ENCODE measurements around the gene CTAGE15. TPM values are rescaled to one million over a fixed set of nuclear protein-coding genes. Genes with fewer than 3 reads are reported as not detected.
A peak's percentile ranks its signal among the peaks of the same experiment; 100 is the strongest.
"Not testable (repeated sequence)": the region's sequence is repeated elsewhere in the genome, so short reads cannot be mapped to it uniquely, and the experiment has no call there.

The CTAGE15 gene, protein sequence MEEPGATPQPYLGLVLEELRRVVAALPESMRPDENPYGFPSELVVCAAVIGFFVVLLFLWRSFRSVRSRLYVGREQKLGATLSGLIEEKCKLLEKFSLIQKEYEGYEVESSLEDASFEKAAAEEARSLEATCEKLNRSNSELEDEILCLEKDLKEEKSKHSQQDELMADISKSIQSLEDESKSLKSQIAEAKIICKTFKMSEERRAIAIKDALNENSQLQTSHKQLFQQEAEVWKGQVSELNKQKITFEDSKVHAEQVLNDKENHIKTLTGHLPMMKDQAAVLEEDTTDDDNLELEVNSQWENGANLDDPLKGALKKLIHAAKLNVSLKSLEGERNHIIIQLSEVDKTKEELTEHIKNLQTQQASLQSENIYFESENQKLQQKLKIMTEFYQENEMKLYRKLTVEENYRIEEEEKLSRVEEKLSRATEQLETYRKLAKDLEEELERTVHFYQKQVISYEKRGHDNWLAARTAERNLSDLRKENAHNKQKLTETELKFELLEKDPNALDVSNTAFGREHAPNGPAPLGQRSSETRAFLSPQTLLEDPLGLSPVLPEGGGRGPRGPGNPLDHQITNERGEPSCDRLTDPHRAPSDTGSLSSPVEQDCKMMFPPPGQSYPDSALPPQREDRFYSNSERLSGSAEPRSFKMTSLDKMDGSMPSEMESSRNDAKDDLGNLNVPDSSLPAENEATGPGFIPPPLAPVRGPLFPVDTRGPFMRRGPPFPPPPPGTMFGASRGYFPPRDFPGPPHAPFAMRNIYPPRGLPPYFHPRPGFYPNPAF
- total RNA-seq = under 1 TPM in 1 of 2 donors, not detected in 1; 0.58 TPM

DNA sequence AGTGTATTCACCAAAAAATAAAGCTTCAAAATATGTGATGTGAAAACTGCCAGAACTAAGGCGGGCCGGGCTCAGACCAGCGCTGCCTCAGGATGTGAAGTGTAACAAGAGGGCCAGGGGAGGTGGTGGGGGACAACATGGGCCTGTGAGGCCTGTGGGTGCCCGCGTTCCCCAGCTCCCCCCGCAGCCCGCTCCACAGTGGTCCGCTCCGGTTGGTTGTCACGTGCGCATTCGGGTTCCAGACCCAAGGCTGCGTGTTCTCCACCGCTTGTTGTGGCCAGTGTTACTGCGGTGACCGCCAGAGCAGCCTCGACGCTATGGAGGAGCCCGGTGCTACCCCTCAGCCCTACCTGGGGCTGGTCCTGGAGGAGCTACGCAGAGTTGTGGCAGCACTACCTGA is at the start of gene CTAGE15:
Gene CTAGE15 (plus strand): TSS at position 301 of the 400 bp plus-strand sequence. CDS start 17 bp downstream, at position 318.
- not testable (repeated sequence) for H3K27ac Mint-ChIP-seq; H3K4me1 Mint-ChIP-seq (ENCODE audit: low read depth); H3K4me3 Mint-ChIP-seq; ATAC-seq (replicated peaks in 1 of 2); H3K9me3 Mint-ChIP-seq; DNase-seq; H3K36me3 Mint-ChIP-seq (ENCODE audit: insufficient read depth in 2 of 2); H3K27me3 Mint-ChIP-seq (ENCODE audit: low read depth)

DNA sequence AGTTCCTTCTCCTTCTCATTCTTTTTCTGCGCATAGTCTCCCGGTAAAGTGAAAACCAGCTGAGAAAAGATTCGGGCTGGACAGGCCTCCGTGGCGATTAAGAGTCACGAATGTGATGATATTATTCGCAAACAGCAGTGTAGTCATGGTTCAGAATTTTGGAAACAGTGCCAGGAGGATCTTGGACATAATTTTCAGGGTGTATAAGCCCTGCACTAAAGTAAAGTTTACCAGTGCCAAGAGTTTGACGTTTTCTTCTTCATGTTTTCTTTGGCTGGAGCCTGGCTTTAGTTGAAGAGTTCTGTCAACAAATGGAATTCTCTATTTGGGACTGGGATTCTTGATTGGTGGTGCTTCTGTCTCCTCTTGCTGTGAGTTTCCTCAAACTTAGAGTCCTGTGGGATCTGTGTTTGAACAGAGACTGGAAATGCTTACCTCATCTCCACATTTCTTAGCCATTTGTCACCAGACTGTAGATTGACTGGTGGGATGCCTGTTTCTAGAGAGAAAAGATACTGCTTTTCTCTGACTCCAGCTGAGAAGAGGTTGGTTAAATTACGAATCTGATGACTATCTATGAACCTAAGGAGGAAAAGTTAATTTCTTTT is 49.2 kb upstream of the CTAGE15 start:
- not testable (repeated sequence) for ATAC-seq (replicated peaks in 1 of 2); DNase-seq; H3K4me3 Mint-ChIP-seq; H3K9me3 Mint-ChIP-seq; H3K27me3 Mint-ChIP-seq (ENCODE audit: low read depth); H3K27ac Mint-ChIP-seq; H3K36me3 Mint-ChIP-seq (ENCODE audit: insufficient read depth in 2 of 2); H3K4me1 Mint-ChIP-seq (ENCODE audit: low read depth)

DNA sequence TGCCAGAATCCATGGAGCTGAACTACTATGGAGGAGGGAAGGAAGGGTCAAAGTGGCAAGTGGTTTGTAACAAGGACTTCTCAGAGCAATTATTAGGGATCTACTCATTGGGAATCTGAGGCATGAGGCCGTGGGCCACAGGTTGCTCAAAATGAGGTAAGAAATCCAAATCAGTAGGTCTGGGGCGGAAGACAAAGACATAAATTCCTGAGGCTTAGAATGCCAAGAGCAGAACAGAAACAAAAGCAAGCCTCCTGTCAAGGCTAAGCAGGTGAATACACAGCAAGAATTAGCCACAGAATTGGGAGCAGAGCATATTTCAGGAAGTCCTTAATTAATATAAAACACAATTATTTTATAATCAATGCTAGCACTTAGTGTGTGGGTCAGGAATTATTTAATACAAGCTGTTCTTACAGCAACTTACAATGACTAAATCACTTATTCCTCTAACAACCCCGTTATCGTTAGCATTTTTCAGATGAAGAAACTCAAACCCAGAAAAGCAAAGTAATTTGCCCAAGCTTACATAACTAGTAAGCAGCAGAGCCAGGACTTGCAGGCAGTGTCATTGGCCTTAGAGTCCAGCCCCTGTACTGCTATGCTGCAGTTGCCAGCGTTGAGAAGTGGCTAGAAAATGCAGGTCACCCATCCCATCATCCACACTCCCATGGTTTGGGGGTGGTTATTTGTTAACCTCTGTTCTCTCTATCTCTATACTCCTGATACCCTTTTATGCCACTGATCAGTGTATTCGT is 40.3 kb upstream of the CTAGE15 start:
- not testable (repeated sequence) for H3K36me3 Mint-ChIP-seq (ENCODE audit: insufficient read depth in 2 of 2); H3K27ac Mint-ChIP-seq; H3K9me3 Mint-ChIP-seq; H3K4me3 Mint-ChIP-seq; H3K4me1 Mint-ChIP-seq (ENCODE audit: low read depth); H3K27me3 Mint-ChIP-seq (ENCODE audit: low read depth); DNase-seq; ATAC-seq (replicated peaks in 1 of 2)

DNA sequence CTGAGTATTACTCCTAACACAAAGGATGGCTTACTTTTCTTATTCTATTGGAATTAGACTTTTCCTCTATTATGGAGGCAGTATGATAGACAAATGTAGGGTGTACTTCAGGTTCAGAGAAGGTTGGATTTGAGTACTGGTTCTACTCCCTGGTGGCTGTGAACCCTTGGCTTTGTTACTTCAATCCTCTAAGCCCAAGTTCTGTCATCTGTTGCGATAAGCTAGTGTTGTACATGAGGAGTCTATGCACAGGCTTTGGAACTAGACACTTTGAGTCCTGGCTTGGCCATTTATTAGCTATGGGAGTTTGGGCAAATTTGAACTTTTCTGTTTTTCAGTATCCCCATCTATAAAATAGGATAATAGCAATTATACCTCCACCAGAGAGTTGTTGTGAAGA is 39.7 kb upstream of the CTAGE15 start:
- ATAC-seq (replicated peaks in 1 of 2); H3K27me3 Mint-ChIP-seq (ENCODE audit: low read depth); H3K9me3 Mint-ChIP-seq; H3K36me3 Mint-ChIP-seq (ENCODE audit: insufficient read depth in 2 of 2); H3K4me3 Mint-ChIP-seq; DNase-seq; H3K27ac Mint-ChIP-seq; H3K4me1 Mint-ChIP-seq (ENCODE audit: low read depth): not testable (repeated sequence)

DNA sequence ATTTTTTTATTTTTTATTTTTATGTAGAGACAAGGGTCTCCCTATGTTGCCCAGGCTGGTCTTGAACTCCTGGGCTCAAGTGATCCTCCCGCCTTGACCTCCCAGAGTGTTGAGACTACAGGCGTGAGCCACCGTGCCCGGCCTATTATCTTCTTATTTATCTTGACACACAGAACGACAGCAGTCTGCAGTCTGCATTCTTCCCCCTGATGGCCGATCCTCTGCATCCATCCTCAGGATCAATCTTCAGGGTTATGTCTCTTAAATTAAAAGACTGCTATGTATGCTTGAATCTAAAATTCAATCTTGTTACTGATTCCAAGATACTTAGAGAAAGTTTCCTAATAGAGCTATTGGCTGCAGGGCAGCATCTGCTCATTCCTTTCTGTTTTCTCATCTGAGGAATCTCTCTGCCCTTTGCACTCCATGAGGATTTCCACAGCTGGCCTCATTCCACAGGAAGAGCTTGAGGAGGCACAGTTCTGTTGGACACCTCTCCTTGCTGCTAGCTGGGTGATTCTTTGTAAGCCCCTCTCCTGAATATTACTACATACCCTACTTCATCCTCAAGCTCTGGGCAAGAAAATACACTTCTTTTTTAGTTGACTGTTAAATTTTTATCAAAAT is 38.3 kb upstream of the CTAGE15 start:
- not testable (repeated sequence) for H3K36me3 Mint-ChIP-seq (ENCODE audit: insufficient read depth in 2 of 2); ATAC-seq (replicated peaks in 1 of 2); DNase-seq; H3K4me3 Mint-ChIP-seq; H3K9me3 Mint-ChIP-seq; H3K27ac Mint-ChIP-seq; H3K27me3 Mint-ChIP-seq (ENCODE audit: low read depth); H3K4me1 Mint-ChIP-seq (ENCODE audit: low read depth)

DNA sequence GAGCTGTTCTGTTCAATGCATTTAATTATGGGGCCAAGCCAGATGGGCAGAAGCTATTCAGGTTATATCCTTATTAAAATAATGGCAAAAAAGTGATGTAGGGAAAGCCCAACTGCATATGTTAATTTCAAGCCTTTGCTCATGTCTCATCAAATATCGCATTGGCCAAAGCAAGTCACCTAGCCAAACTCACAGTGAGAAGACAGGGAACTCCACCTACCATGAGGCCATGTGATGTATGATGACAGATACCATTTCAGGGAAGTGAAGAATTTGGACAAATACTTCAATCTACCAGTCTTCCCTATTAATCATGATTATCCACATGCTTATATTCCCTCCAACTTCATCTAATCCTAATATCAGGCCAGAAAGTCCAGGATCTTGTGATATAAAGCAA is 35.2 kb upstream of the CTAGE15 start:
- H3K36me3 Mint-ChIP-seq (ENCODE audit: insufficient read depth in 2 of 2); H3K4me3 Mint-ChIP-seq; H3K27me3 Mint-ChIP-seq (ENCODE audit: low read depth); H3K4me1 Mint-ChIP-seq (ENCODE audit: low read depth); H3K9me3 Mint-ChIP-seq; H3K27ac Mint-ChIP-seq; DNase-seq: not testable (repeated sequence)
- ATAC-seq (replicated peaks in 1 of 2) = peak in 1 of 2 donors; percentile 28

DNA sequence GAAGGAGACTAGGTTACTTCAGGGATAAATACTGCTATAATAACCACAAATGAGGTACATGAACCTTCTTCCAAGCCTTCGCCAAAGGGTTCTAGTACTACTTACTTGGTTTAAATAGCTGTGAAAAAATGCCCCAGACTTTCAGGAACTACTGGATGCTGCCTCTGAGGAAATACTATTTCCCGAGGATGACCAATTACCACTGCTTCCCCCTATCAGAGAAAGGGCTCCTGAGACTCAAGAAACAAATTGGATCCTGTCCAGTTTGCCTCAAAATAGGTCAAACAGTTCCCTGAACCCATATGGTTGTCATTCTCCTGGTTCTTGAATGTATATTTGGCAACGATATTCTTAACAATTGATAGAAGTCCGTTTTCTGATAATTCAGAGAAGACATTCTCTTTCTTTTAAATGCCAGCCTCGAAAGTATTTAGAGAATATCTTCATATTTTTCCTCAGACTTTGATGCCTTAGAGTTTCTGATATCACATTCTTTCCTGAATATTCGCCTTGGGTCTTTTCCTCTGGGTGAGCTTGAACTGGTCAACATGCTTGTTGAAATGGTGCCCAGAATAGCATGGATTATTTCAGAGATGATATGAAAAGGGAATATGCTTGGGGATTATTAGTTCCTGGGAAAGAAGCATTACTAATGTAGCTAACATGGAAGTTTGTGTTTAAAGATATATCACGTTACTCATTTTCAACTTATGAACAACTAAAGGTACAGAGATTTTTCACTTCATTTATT is 28.1 kb upstream of the CTAGE15 start:
- not testable (repeated sequence) for DNase-seq; H3K36me3 Mint-ChIP-seq (ENCODE audit: insufficient read depth in 2 of 2); H3K4me1 Mint-ChIP-seq (ENCODE audit: low read depth); H3K27ac Mint-ChIP-seq; ATAC-seq (replicated peaks in 1 of 2); H3K27me3 Mint-ChIP-seq (ENCODE audit: low read depth); H3K9me3 Mint-ChIP-seq; H3K4me3 Mint-ChIP-seq

DNA sequence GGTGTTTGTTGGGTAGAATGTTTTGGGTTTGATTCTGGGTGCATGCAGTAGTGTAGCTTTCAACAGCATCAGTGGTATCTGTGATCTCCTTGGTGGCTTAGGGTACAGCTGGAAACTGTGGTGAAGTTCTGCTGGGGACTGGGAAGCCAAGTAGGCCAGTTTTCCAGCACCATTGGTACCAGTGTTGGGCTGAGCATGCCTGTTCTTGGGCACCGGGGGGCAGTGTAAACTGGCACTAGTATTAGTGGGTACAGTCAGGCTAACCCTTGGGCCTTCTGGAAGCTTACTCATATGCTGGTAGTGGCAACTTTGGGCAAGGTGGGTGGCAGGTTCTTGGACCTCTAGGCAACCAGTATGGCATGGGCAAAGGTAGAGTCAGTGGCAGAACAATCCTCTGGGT is 15.6 kb upstream of the CTAGE15 start:
- H3K4me3 Mint-ChIP-seq; H3K9me3 Mint-ChIP-seq; H3K4me1 Mint-ChIP-seq (ENCODE audit: low read depth); ATAC-seq (replicated peaks in 1 of 2); DNase-seq; H3K27ac Mint-ChIP-seq; H3K36me3 Mint-ChIP-seq (ENCODE audit: insufficient read depth in 2 of 2); H3K27me3 Mint-ChIP-seq (ENCODE audit: low read depth): not testable (repeated sequence)

DNA sequence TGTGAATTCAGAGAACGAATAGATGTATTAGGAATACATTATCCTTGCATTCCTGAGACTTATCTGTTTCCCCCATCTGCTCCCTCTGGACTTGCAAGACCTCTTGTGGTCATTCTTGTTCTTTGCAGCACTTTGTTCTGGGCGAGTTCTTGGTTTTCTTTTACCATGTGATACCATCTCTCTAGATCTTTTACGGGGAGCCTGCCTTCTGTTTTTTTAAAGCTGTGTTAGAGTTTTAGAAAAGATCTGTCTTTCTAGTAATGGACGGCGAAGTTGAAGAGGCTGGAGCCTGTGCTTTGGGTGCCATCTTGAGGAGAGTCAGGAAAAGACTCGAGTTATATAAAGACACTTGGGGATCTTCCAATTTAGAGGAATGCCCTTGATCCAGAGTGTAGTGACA is 8.3 kb upstream of the CTAGE15 start:
- not testable (repeated sequence) for H3K9me3 Mint-ChIP-seq; H3K27me3 Mint-ChIP-seq (ENCODE audit: low read depth); H3K27ac Mint-ChIP-seq; H3K4me3 Mint-ChIP-seq; H3K36me3 Mint-ChIP-seq (ENCODE audit: insufficient read depth in 2 of 2); DNase-seq; H3K4me1 Mint-ChIP-seq (ENCODE audit: low read depth); ATAC-seq (replicated peaks in 1 of 2)

DNA sequence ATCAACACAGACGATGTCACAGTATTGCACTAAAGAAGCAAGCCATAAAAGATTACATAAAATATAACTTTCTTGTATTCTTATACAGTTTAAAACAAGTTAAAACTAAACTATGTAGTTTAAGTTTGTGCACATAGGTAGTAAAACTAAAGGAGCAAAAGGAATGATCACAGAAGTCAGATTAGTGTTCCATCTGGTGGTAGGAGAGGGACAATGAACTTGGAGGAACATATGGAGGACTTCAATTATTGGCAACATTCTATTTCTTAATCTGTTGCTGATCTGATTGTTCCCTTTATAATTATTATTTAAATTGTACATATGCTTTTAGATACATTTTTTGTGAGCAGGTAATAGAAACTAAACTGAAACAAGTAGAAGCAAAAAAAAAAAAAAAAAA is 5.6 kb upstream of the CTAGE15 start:
- not testable (repeated sequence) for H3K4me1 Mint-ChIP-seq (ENCODE audit: low read depth); ATAC-seq (replicated peaks in 1 of 2); H3K9me3 Mint-ChIP-seq; DNase-seq; H3K27ac Mint-ChIP-seq; H3K4me3 Mint-ChIP-seq; H3K36me3 Mint-ChIP-seq (ENCODE audit: insufficient read depth in 2 of 2); H3K27me3 Mint-ChIP-seq (ENCODE audit: low read depth)

DNA sequence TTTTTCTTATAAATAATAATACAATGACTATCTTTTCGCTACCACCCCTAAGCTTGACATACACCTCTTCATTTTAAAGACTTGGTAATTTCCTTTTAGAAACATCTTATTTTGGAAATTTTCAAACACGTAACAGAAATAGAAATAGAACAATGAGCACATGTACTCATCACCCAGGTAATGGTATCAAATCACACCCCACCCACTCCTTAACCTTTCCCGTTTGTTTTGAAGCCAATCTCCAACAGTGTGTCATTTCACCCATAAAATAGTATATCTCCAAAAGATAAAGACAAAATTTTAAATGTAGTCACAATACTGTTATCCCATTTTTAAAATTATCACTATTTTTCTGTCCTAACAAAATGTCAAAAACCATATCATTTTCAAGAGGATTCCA is 16.6 kb downstream of the CTAGE15 start:
- H3K4me1 Mint-ChIP-seq (ENCODE audit: low read depth); H3K36me3 Mint-ChIP-seq (ENCODE audit: insufficient read depth in 2 of 2); H3K4me3 Mint-ChIP-seq; H3K27ac Mint-ChIP-seq; DNase-seq; ATAC-seq (replicated peaks in 1 of 2); H3K9me3 Mint-ChIP-seq; H3K27me3 Mint-ChIP-seq (ENCODE audit: low read depth): not testable (repeated sequence)

DNA sequence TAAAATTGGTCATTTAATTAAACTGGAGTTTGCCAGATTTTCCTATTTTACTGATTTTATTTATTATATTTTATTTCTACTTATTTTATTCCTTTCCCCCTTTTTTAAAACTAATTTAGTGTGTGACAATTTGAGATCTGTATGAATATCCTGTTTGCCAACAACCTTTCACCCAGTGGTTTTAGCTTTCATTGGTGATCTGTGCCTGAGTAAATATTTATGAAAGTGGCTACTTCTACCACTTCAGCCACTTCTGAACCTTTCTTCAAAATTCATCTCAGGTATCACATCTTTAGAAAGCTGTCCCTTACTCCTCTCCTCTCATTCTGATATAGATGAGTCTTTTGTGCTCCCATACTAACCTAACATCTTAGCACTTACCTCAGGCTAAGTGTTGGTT is 18.3 kb downstream of the CTAGE15 start:
- ATAC-seq (replicated peaks in 1 of 2); H3K36me3 Mint-ChIP-seq (ENCODE audit: insufficient read depth in 2 of 2); DNase-seq; H3K4me3 Mint-ChIP-seq; H3K27ac Mint-ChIP-seq; H3K9me3 Mint-ChIP-seq; H3K4me1 Mint-ChIP-seq (ENCODE audit: low read depth); H3K27me3 Mint-ChIP-seq (ENCODE audit: low read depth): not testable (repeated sequence)

Measured in activated T-cell treated with anti-CD3 and anti-CD28 coated beads, Interleukin-2, amount 50 U/mL, for 72 hours (primary cell).